MV-4-11 (cell line): ENCODE measurements around the gene TIMM22.

Experiments
- DNase-seq: peaks from one replicate; lab custom pipeline; 2025; lab: John Stamatoyannopoulos, UW

Gene TIMM22

GRCh38 chr17:1022278-1023024 is 25.5 kb downstream of the TIMM22 start:
- no peak for DNase-seq

GRCh38 chr17:1024076-1024475 is 27.1 kb downstream of the TIMM22 start:
- DNase-seq = no peak

GRCh38 chr17:1025733-1026598 is 29.0 kb downstream of the TIMM22 start:
- no peak for DNase-seq

- no peak for DNase-seq
Measured at GRCh38 chr17:1026599-1026975, 29.7 kb downstream of the TIMM22 start.

GRCh38 chr17:1027044-1027443 is 30.1 kb downstream of the TIMM22 start:
- DNase-seq = no peak

GRCh38 chr17:1029196-1029921 is 32.4 kb downstream of the TIMM22 start:
- DNase-seq = no peak

GRCh38 chr17:1029922-1030644 is 33.2 kb downstream of the TIMM22 start:
- DNase-seq = no peak

GRCh38 chr17:1030684-1031532 is 34.0 kb downstream of the TIMM22 start:
- DNase-seq = no peak

GRCh38 chr17:1031711-1032110 is 34.8 kb downstream of the TIMM22 start:
- DNase-seq = no peak

- DNase-seq = no peak
Measured at GRCh38 chr17:1032391-1032790, 35.5 kb downstream of the TIMM22 start.

- DNase-seq = no peak
Measured at GRCh38 chr17:1033503-1033902, 36.6 kb downstream of the TIMM22 start.

GRCh38 chr17:1034652-1035210 is 37.8 kb downstream of the TIMM22 start:
- no peak for DNase-seq

- no peak for DNase-seq
Measured at GRCh38 chr17:1035546-1036170, 38.7 kb downstream of the TIMM22 start.

- no peak for DNase-seq
Measured at GRCh38 chr17:1036171-1036844, 39.4 kb downstream of the TIMM22 start.

GRCh38 chr17:1036845-1037237 is 39.9 kb downstream of the TIMM22 start:
- no peak for DNase-seq

- no peak for DNase-seq
Measured at GRCh38 chr17:1037238-1037879, 40.4 kb downstream of the TIMM22 start.

- DNase-seq = no peak
Measured at GRCh38 chr17:1038459-1039122, 41.7 kb downstream of the TIMM22 start.

- DNase-seq = no peak
Measured at GRCh38 chr17:1039123-1039507, 42.2 kb downstream of the TIMM22 start.
